Measurements from ENCODE around the gene MARCHF10.

The MARCHF10 gene

DNA sequence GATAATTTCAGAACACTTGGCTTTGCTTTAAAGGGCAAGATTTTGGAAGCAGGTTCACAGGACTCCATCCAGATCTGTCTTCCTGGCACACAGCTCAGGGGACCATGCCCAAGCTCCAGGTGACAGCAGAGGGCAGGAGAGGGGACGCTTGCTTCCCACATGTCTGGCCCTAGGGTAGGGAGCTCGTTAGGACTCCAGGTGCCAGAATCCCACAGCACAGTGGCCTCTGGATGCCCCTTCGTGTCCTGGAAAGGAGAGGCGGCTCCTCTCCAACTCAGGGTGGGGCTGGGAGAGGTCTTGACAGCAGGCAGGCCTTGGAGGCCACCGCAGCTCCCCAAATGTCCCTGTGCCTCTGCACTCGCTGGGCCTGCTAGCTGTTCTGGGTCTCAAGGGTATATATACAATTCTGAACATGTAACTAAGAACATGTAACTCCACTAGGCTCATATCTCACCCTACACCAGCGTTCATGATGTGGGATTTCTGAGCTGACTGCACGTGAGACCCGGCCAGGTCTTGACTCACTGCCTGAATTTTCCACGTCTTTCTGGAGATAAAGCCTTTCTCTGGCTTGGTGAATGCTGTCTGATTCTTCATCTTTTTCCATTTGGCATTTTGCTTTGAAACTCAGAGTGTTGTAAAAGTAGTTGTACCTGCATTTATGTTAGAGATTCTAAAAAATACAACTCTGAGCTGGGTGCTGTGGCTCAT lies 52.8 kb downstream of the MARCHF10 start:
- DNase-seq, result no peak

DNA sequence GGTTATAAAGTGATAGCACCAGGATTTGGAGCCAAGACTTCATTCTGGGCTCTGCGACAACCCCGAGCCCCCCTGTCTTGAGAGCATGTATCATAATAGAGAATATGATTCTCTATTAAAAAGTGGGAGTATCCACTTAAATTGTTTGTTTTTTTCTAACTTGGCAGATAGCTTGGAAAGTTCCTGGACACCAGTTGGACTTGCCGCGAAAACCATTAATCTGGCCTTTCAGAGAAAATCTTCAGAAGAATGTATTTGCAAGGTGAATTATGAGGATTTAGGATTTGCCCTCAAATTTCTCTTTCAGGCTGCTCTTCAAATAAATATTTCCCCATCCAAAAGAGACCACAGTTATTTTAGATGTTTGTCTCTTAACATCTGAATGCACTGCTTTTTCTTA lies 53.5 kb downstream of the MARCHF10 start:
- no peak for DNase-seq

GRCh38 chr17:62753562-62753961 lies 54.6 kb downstream of the MARCHF10 start:
- DNase-seq, result no peak

DNA sequence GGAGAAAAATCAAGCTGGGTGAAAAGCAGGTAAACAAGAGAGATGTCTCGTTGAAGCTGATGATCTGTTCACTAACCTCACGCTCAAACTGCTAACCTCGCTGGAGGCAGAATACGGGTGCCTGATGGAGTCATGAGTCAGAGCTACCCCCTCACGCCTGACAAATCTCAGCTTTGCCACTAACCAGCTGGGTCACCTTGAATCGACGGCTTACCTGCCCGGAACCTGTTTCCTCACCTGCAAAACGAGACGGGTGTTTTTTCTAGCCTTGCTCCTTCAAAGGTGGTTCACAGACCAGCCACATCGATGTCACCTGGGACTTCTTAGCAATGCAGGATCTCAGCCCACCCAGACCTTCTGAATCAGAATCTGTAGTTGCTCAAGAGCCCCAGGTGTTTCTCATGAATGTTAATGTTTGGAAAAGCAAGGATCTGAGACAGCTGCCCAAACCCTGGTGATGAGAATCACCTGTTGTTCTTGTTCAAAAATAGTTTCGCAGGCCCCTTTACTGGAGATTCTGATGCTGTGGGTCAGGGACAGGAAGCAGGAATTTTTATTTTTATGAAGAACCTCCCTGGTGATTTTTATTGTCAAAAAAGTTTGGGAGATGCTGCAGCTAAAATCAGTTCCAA lies 56.9 kb downstream of the MARCHF10 start:
- DNase-seq, result peak in 1 of 58 donors; percentile 2

GRCh38 chr17:62750631-62751051 lies 57.5 kb downstream of the MARCHF10 start:
- peak in 2 of 58 donors; percentile 5 to 8 for DNase-seq

- DNase-seq, result no peak
Measured at GRCh38 chr17:62749926-62750325, 58.2 kb downstream of the MARCHF10 start.

- no peak for DNase-seq
Measured at GRCh38 chr17:62746941-62747340, 61.2 kb downstream of the MARCHF10 start.

DNA sequence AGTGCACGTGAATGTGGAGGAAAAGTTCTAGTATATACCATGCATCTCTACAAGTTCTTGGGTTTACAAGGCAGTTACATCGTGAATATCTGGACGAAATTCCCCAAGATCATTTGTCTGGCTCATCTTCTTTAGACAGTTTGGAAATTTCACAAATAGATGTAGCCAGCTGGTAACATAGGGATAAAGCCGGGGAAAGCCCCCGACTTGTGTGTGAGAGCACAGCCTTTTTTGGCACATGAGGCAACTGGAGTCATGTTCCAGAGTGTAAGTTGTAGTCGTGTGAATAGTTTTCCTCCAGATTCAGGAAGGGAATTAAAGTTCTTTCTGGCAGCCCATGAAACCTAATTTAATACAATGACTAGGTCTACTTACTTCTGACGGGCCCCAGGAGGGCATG lies 62.3 kb downstream of the MARCHF10 start:
- no peak for DNase-seq

DNA sequence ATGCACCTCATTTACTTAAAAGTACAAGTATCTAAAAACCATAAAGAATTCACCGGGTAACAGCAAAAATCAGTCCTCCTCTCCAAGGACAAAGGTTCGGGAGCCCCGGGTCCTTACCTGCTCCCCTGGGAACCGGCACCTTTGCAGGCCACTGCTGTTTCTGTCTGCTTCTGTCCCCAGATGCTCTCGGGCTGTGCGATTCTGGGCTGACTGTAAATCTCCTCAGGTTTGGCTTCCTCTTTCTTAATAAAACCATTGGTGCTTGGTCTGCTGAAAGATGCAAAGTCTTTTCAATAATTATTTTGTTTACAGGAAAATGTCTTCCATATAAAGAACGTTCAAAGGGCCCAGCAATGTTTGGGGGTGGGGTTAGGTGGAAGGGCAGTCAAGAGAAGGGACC lies 63.9 kb downstream of the MARCHF10 start:
- DNase-seq, result no peak

DNA sequence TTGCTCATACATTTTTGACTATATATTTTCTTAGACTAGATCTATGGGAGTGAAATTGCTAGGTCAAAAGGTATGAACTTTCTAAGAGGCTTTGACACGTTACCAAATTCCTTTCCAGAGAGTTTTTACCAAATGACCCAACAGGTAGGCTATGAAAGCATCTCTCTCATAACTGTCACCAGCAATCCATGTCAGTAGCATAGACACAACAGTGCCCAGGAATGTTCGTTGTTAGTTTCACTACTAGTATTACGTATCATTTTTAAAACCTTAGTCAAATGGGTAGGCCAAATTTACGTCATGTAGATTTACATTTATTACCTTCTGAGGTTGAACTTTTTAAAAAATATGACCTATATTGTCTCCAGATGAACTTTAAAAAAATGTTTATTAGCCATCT lies 66.8 kb downstream of the MARCHF10 start:
- no peak for DNase-seq

- DNase-seq, result peak in 6 of 58 donors; percentile 6 to 14 (median 10)
Measured at GRCh38 chr17:62739645-62740388, 68.3 kb downstream of the MARCHF10 start.

DNA sequence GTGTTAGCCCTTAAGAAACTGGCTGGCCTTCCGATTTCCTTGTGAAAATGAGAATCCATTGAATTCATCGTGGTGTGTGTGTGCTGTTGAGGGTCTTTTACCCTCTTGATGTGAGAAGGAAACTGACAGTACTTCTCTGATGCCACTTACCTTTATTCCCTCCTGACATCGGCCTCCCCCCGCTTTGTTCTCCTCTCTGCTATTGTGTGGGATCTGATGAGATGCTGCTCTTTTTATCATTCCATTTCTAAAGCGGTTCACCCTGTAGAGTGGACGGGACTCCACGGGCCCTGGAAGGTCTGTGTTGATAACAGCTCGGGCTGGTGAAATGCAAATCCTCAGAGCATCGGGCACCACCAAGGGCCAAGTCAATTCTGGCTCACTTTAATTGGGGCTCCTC lies 69.8 kb downstream of the MARCHF10 start:
- DNase-seq, result no peak

DNA sequence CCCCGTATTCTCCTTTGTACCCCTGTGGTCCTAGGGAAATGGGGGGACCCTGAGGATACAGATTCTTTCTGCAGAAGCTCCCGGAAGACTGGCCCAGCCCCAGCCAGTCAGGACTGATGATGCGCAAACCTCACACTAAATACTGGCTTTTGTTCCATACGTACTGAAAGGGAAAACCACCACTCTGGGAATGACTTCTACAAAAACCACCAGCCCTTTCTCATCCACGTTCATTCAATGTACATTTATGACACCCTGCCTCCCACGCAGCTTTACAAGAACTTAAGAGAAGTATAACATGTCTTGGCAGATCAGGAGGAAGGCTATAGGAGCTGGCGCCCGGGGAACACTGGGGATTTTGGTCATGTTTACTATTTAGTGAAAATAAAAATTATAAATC lies 70.6 kb downstream of the MARCHF10 start:
- no peak for DNase-seq

- no peak for DNase-seq
Measured at GRCh38 chr17:62735044-62735651, 73.0 kb downstream of the MARCHF10 start.

- DNase-seq, result no peak
Measured at GRCh38 chr17:62732125-62732524, 76.0 kb downstream of the MARCHF10 start.

- DNase-seq, result no peak
Measured at GRCh38 chr17:62727916-62728672, 80.0 kb downstream of the MARCHF10 start.

DNA sequence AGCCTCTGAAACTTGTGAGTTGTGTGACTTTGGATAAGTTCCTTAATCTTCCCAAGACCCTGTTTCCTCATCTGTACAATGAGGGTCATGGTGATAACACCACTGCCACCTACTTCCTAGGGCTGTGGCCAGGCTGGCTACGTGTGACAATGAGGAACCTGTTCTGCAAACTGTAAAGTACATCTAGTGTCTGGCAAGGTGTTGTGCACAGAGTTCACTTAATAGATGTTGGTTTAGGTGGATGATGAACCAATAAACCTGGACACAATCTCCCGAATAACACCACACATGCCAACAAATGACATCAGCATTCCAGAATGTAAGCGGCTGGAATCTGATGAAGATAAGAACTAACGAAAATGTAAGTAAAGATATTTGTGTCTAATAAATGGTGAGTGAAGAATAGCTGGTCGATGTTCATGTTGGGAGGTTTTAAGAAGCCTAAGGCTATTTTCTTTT lies 82.3 kb downstream of the MARCHF10 start:
- no peak for DNase-seq

DNA sequence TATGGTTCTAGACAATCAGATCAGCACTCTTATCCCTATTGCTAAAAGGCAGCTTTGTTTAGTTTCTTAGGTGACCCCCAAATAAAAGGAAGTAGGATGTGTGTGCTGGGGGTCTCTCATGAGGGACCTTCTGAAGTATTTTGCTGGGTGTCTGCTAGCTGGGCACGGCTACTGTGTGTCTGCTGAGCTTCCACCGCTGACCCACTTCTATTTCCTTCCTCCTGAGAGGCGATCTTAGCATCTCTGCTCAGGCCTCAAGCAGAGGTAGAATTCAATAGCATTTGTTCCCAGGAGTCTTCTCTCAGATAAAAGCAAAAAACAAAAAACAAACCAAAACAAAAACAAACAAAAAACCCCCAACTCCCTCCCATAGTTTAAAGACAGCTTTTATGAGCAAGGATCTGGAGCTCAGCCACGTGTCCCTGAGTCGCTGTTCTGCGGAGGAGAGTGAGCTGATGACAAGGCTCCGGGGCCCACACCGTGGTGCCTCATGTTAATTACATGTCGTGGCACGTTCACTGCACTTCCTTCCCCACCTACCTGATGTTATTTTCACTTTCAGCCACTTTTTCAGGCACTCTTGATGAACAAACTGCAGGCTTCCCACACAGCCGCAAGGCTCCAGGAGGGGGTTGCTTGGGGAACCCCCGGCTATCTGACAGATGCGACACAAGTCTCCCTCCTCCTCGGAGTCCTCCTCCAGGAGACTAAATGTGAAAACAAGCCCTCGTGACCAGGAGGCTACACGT lies 83.5 kb downstream of the MARCHF10 start:
- DNase-seq, result peak in 12 of 58 donors; percentile 11 to 49 (median 22)

GRCh38 chr17:62723842-62724241 lies 84.3 kb downstream of the MARCHF10 start:
- DNase-seq, result no peak

DNA sequence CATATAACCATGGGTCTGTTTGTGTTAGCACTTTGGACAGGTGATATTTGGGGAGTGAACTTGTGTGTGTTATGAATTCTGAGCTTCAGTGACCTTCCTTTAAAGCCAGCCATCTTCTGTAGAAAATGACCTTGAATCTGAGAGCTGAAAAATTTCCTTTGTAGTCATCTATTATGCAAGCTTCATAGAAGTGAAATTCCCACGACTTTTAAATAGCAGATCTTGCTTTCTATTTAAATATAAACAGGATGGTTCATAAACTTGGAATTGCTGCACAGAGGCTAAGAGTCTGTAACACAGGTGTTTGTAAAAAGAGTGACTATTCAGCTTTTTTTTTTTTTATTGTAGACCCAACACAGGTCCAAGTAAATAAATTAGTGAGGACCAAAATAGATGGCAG lies 85.5 kb downstream of the MARCHF10 start:
- DNase-seq, result no peak
